ENCODE data around the gene HEPACAM2.
A peak's percentile ranks its signal among the peaks of the same experiment; 100 is the strongest.

Gene HEPACAM2

DNA sequence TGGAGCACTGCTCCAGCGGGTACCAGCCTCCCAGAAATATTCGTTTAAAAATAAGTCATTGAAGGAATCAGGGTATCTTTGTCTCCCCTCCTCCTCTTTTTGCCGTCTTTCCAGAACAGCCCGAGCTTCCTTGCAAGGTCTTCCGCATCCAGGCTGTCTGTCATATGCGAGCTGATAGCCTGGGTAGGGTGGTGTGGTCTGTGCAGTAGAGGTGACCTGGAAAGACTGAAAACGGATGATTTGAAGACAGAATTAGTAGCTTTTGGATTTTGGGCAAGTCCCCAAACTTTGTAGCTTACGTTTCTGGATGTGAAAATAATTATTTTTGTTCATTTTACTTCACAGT is 6.4 kb upstream of the HEPACAM2 start:
- Histone ChIP-seq H3K4me3 (ENCODE audit: low read depth, low read length) (peak overlapping the region; percentile 84), H2AFZ (ENCODE audit: low read length, unreplicated experiment) (peak overlapping the region; percentile 83), H3K27ac (ENCODE audit: low read depth, low read length) (no peak overlapping the region)

DNA sequence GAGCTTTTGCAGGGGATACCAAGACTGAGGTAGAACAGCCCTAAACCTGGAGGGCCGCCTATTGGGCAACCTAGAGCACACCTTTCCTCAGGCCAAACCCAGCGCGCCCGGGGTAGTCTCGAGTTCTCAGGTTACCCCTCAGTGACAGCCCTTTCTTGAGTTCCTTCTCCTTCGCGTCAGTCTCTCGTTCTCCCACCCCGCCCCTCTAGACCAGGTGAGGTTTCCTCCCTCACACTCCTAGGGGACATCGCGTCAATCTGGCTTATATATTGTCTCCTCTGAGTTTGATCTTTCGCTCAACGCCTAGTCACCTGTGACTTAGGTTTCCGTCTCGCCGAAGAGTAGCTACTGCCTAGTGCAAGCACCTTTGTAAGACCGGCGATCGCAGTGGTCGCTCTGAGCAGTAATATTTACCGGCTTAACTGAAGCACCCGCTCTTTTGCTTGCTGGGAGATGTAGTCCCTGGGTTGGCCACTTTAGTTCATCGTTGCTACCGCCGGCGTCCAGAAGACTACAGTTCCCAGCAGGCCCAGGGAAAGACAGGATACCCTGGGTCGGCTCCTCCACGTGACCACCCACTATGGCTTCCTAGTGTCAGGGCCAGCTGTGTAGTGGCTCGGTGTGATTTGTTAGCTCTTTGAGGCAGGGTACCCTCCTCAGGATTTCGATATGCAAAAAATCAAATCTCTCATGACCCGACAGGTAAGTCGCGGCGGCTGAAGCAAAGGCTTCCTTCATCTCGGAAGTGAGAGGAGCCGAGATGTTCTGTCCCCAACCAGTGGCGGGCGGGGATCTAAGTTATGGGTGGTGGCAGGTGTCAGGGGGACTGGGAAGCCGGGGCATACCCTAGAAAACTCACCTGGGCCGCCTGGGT is 5.8 kb upstream of the HEPACAM2 start, which contains the start of gene VPS50:
VPS50 (plus strand) TSS at position 568 of the 874 bp plus-strand sequence; CDS start at position 670, 102 bp downstream.
- Histone ChIP-seq H2AFZ (ENCODE audit: low read length, unreplicated experiment) (peak within 1 kb of the TSS; percentile 83), H3K27me3 (ENCODE audit: insufficient read depth, low read length) (no peaks in the 10 kb centered on the region), H3K36me3 (ENCODE audit: insufficient read depth, low read length) (no peaks in the 10 kb centered on the region), H3K79me2 (ENCODE audit: control insufficient read depth, insufficient read depth, low read length, unreplicated experiment) (peaks cover 21% of the 10 kb centered on the region), H3K4me1 (ENCODE audit: control insufficient read depth, insufficient read depth, low read length, unreplicated experiment) (no peaks in the 10 kb centered on the region), H3K4me3 (ENCODE audit: low read depth, low read length) (peak within 1 kb of the TSS; percentile 84), H3K27ac (ENCODE audit: low read depth, low read length) (no peak within 1 kb of the TSS)

More for the DNA sequence above, 6.4 kb upstream of the HEPACAM2 start:
- no peaks in the 10 kb centered on the region for H3K36me3 ChIP-seq (ENCODE audit: insufficient read depth, low read length)
- no peaks in the 10 kb centered on the region for H3K4me1 ChIP-seq (ENCODE audit: control insufficient read depth, insufficient read depth, low read length, unreplicated experiment)
- H3K79me2 ChIP-seq (ENCODE audit: control insufficient read depth, insufficient read depth, low read length, unreplicated experiment), result peaks cover 24% of the 10 kb centered on the region
- H3K27me3 ChIP-seq (ENCODE audit: insufficient read depth, low read length), result no peaks in the 10 kb centered on the region

DNA sequence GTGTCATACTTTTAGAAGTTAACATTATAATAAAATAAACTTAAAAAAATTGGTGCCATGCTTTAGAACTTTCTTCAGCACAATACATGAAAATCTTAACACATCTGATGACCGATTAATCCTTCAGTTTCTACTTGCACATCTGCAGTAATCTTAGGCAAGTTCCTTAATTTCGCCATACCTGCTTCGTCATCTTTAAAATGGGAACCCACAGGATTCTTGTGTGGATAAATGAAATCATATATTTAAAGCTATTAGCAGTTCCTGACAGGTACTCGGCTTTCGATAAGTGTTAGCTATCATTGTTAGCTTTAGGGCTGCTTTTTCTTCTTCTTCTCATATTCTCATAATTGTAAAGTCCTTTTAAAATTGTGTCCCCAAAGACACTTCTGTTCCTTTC is 5.0 kb upstream of the HEPACAM2 start:
- peak overlapping the region; percentile 84 for H3K4me3 ChIP-seq (ENCODE audit: low read depth, low read length)
- no peak overlapping the region for H3K27ac ChIP-seq (ENCODE audit: low read depth, low read length)
- no peaks in the 10 kb centered on the region for H3K27me3 ChIP-seq (ENCODE audit: insufficient read depth, low read length)
- H2AFZ ChIP-seq (ENCODE audit: low read length, unreplicated experiment), result peak overlapping the region; percentile 61
- no peaks in the 10 kb centered on the region for H3K4me1 ChIP-seq (ENCODE audit: control insufficient read depth, insufficient read depth, low read length, unreplicated experiment)
- no peaks in the 10 kb centered on the region for H3K36me3 ChIP-seq (ENCODE audit: insufficient read depth, low read length)
- peaks cover 21% of the 10 kb centered on the region for H3K79me2 ChIP-seq (ENCODE audit: control insufficient read depth, insufficient read depth, low read length, unreplicated experiment)

- H3K79me2 ChIP-seq (ENCODE audit: control insufficient read depth, insufficient read depth, low read length, unreplicated experiment), result peaks cover 7% of the 10 kb centered on the region
- H3K27ac ChIP-seq (ENCODE audit: low read depth, low read length), result no peak overlapping the region
- no peaks in the 10 kb centered on the region for H3K27me3 ChIP-seq (ENCODE audit: insufficient read depth, low read length)
- H3K4me1 ChIP-seq (ENCODE audit: control insufficient read depth, insufficient read depth, low read length, unreplicated experiment), result no peaks in the 10 kb centered on the region
- no peaks in the 10 kb centered on the region for H3K36me3 ChIP-seq (ENCODE audit: insufficient read depth, low read length)
- no peak overlapping the region for H3K4me3 ChIP-seq (ENCODE audit: low read depth, low read length)
- no peak overlapping the region for H2AFZ ChIP-seq (ENCODE audit: low read length, unreplicated experiment)
Observed at GRCh38 chr7:93228302-93228701, 2.0 kb upstream of the HEPACAM2 start.

- H3K4me3 ChIP-seq (ENCODE audit: low read depth, low read length), result no peak overlapping the region
- peaks cover 12% of the 10 kb centered on the region; the same call in 1 of the 2 replicates for H3K27me3 ChIP-seq (ENCODE audit: insufficient read depth, low read length)
- H2AFZ ChIP-seq (ENCODE audit: low read length, unreplicated experiment), result no peak overlapping the region
- H3K79me2 ChIP-seq (ENCODE audit: control insufficient read depth, insufficient read depth, low read length, unreplicated experiment), result no peaks in the 10 kb centered on the region
- no peaks in the 10 kb centered on the region for H3K36me3 ChIP-seq (ENCODE audit: insufficient read depth, low read length)
- no peaks in the 10 kb centered on the region for H3K4me1 ChIP-seq (ENCODE audit: control insufficient read depth, insufficient read depth, low read length, unreplicated experiment)
- no peak overlapping the region for H3K27ac ChIP-seq (ENCODE audit: low read depth, low read length)
Observed at GRCh38 chr7:93219868-93220267, 6.4 kb downstream of the HEPACAM2 start.

DNA sequence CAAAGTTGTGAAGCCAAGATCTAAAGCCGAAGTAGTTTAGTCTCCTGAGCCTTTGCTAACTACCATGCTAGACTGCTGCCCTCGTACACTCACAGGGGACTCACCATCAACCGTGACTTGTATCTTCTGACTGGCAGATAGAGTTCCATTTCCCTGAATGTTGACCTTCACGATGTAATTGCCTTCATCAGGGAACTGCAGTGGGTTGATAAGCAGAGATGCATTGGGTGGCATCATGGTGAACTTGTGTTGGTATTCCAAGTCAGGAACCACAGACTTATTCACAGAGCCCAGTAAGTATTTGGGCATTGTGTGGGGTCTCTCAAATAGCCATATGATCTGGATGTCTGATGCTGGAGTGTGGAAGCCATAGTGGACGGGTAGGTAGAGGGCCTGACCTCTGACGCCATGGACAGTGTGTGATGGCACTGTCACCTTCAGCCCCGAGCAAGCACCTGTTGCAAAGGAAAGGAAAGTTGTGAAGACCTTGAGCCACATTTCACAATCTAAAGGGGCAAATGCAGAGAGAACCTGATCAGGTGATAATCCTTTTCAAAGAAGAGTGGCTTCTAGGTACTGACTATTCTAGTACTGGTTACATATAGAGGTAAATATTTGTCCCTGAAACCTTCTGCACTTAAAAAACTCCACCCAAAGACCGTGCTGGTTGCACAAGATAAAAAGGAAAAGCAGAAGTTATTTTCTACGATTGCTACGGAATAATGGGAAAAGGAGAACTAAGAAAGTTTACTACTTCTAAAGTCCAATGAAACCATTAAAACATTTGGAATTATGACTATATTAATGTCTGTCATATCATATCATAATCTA is 7.1 kb downstream of the HEPACAM2 start:
- Histone ChIP-seq H3K4me1 (ENCODE audit: control insufficient read depth, insufficient read depth, low read length, unreplicated experiment) (no peaks in the 10 kb centered on the region), H3K27ac (ENCODE audit: low read depth, low read length) (no peak overlapping the region), H3K36me3 (ENCODE audit: insufficient read depth, low read length) (no peaks in the 10 kb centered on the region), H2AFZ (ENCODE audit: low read length, unreplicated experiment) (no peak overlapping the region), H3K79me2 (ENCODE audit: control insufficient read depth, insufficient read depth, low read length, unreplicated experiment) (no peaks in the 10 kb centered on the region), H3K27me3 (ENCODE audit: insufficient read depth, low read length) (peaks cover 18% of the 10 kb centered on the region), H3K4me3 (ENCODE audit: low read depth, low read length) (no peak overlapping the region)

DNA sequence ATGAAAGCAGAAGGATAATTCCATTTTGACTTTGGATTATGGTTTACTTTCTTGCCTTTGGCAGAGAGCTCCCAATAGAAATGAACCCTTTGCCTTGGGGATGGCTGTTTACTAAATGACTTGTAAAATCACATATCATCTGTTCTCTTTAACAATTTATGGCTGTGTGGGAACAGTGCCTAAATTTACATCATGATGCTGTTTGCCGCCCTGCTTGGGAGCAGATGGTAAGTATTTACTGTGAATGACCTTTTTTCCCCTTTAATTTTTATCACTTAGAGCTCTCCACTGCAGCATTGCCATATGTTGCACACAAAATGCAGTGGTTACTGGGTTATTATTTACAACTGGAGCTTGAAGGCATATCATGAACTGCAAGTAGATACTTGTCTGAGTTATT is 13.4 kb downstream of the HEPACAM2 start:
- Histone ChIP-seq H3K36me3 (ENCODE audit: insufficient read depth, low read length) (no peaks in the 10 kb centered on the region), H3K27me3 (ENCODE audit: insufficient read depth, low read length) (peaks cover 45% of the 10 kb centered on the region), H3K4me1 (ENCODE audit: control insufficient read depth, insufficient read depth, low read length, unreplicated experiment) (no peaks in the 10 kb centered on the region), H2AFZ (ENCODE audit: low read length, unreplicated experiment) (no peak overlapping the region), H3K4me3 (ENCODE audit: low read depth, low read length) (no peak overlapping the region), H3K79me2 (ENCODE audit: control insufficient read depth, insufficient read depth, low read length, unreplicated experiment) (no peaks in the 10 kb centered on the region), H3K27ac (ENCODE audit: low read depth, low read length) (no peak overlapping the region)

- H3K4me1 ChIP-seq (ENCODE audit: control insufficient read depth, insufficient read depth, low read length, unreplicated experiment), result no peaks in the 10 kb centered on the region
- H3K4me3 ChIP-seq (ENCODE audit: low read depth, low read length), result no peak overlapping the region
- peaks cover 48% of the 10 kb centered on the region for H3K27me3 ChIP-seq (ENCODE audit: insufficient read depth, low read length)
- H3K36me3 ChIP-seq (ENCODE audit: insufficient read depth, low read length), result no peaks in the 10 kb centered on the region
- H3K79me2 ChIP-seq (ENCODE audit: control insufficient read depth, insufficient read depth, low read length, unreplicated experiment), result no peaks in the 10 kb centered on the region
- H2AFZ ChIP-seq (ENCODE audit: low read length, unreplicated experiment), result no peak overlapping the region
- no peak overlapping the region for H3K27ac ChIP-seq (ENCODE audit: low read depth, low read length)
Observed at GRCh38 chr7:93211228-93211818, 14.9 kb downstream of the HEPACAM2 start.

GRCh38 chr7:93205046-93205445 is 21.2 kb downstream of the HEPACAM2 start:
- no peak overlapping the region for H3K27ac ChIP-seq (ENCODE audit: low read depth, low read length)
- H2AFZ ChIP-seq (ENCODE audit: low read length, unreplicated experiment), result no peak overlapping the region
- no peaks in the 10 kb centered on the region for H3K4me1 ChIP-seq (ENCODE audit: control insufficient read depth, insufficient read depth, low read length, unreplicated experiment)
- no peak overlapping the region for H3K4me3 ChIP-seq (ENCODE audit: low read depth, low read length)
- no peaks in the 10 kb centered on the region for H3K36me3 ChIP-seq (ENCODE audit: insufficient read depth, low read length)
- H3K27me3 ChIP-seq (ENCODE audit: insufficient read depth, low read length), result peaks cover 4% of the 10 kb centered on the region
- H3K79me2 ChIP-seq (ENCODE audit: control insufficient read depth, insufficient read depth, low read length, unreplicated experiment), result no peaks in the 10 kb centered on the region

DNA sequence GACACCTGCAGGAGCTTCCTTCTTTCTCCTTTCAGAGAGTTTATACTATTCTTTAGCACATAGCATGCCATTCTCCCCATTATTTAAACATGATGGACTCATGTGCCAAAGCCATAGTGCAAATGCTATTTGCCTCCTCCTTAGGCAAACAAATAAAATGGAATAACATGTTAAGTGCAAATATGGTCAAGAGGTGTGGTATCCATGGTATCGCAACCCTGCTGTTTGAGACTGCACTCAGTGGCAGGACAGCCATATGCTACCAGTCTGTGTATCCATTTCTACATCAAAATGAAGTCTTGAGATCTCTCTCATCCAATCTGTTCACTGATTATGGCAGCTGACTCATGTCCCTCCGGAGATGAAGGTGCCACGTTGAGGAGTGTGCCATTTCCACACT is 22.8 kb downstream of the HEPACAM2 start:
- Histone ChIP-seq H2AFZ (ENCODE audit: low read length, unreplicated experiment) (no peak overlapping the region), H3K36me3 (ENCODE audit: insufficient read depth, low read length) (no peaks in the 10 kb centered on the region), H3K27ac (ENCODE audit: low read depth, low read length) (no peak overlapping the region), H3K4me3 (ENCODE audit: low read depth, low read length) (no peak overlapping the region), H3K79me2 (ENCODE audit: control insufficient read depth, insufficient read depth, low read length, unreplicated experiment) (no peaks in the 10 kb centered on the region), H3K4me1 (ENCODE audit: control insufficient read depth, insufficient read depth, low read length, unreplicated experiment) (no peaks in the 10 kb centered on the region), H3K27me3 (ENCODE audit: insufficient read depth, low read length) (peaks cover 4% of the 10 kb centered on the region)

Data from ACC112 (cell line).